Measurements from ENCODE around the gene BCORL1.

DNA sequence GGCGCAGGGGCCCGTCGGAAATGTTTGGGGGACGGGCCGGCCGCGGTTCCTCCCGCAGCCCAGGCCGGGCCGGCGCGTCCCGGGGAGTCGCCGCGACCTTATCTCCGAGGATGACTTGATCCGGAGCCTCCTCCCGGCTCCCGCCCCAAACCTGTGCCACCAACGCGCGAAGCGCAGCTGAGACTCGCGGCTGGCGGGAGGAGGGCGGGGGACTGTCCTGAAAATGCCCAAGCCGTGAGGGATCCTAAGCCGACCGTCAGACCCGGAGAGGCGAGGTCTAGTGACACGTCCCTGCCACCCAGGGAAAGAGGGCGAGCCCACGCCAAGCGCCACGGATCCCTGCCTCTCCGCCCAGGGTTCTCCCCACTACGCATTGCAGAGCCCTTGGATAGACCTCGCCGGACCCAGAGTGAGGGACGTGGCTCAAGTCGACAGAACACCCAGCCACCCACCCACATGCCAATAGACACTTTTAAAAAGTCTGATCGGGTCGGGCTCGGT, 49.6 kb upstream of the BCORL1 start:
- TF ChIP-seq POLR2A (IDR thresholded peaks at IDR 0.05; ENCODE audit: low read length) (no peak), GATA1 (IDR thresholded peaks at IDR 0.05; ENCODE audit: low read depth, low read length) (no peak)

Measured in erythroblast (primary cell).